Heart left ventricle (tissue), 13 donors: Measurements from ENCODE around the gene SLC9C2.
"Not testable (repeated sequence)": the region's sequence is repeated elsewhere in the genome, so short reads cannot be mapped to it uniquely, and the experiment has no call there.

ENCODE experiments used
- CTCF ChIP-seq, 12 donors: fragments of 200-600 bp; sonication (generic) in 4 of 12; IDR thresholded peaks; one replicate each; pipeline versions ENCODE4 v1.5.0 to v1.8.0; 2018 to 2022; ENCODE audit warnings: antibody characterized with exemption in 12 of 12, mild to moderate bottlenecking in 5 of 12
- POLR2A ChIP-seq, 2 donors: fragments of 450-650 bp; IDR thresholded peaks; one replicate each; pipeline ENCODE4 v1.6.1; 2017; ENCODE audit warnings: antibody characterized with exemption in 2 of 2, mild to moderate bottlenecking in 2 of 2, moderate library complexity in 2 of 2
- donor health status: ischemic (EF 13 %, LVEDD 7.1; RV severe dilation, severe dysfunction).
- donor health status: DM: no; HTN: yes; CAD: no.
- donor health status: DM: no; HTN: no; CAD: no.
- donor health status: ischemic (EF 25% LVEDD 6.9; RV normal size, moderate dysfunction).
- donor health status: ischemic (EF 25% LVEDD 5.7; RV mildly dilated, moderate dysfunction).
- donor health status: ischemic (EF 35%, LVEDD 5.7; RV mildly dilated, moderate dysfunction).
- donor health status: nonischemic (EF 11% LVEDD 7.7; RV severe dilation, severe dysfunction).
- donor health status: DM: yes; HTN: yes; CAD: no.
- donor health status: PGD.
- donor health status: ischemic (EF 29% LVEDD 5.4; RV normal size, mild dysfunction).
- donor health status: nonischemic (EF 23%, LVEDD 6.1; RV moderate dilation, normal function).

- not testable (repeated sequence) for TF ChIP-seq POLR2A, CTCF (IDR thresholded peaks at IDR 0.05)
Observed at GRCh38 chr1:173563846-173564245, 39.0 kb downstream of the SLC9C2 start.
